ENCODE measurements around the gene RUFY4.

Gene RUFY4

DNA sequence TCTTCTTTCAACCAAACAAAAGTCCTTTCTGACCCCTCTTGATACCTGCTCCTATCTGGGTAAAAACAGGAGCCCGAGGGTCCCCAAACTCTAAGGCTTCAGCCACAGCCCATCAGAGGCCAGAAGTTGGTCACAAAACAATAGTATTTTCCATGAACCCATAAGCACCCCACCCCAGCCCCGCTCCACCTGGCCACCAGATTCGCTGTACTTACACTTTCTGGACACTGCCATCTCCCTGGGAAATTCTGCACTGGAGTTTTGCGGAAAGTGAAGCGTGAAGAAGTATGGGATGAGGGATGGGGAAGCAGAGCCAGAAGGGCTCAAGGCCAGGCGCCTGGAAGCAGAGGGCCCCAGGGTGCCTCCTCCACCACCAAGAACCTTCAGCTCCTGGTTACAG lies 5.2 kb upstream of the RUFY4 start:
- DNase-seq, result no peak

DNA sequence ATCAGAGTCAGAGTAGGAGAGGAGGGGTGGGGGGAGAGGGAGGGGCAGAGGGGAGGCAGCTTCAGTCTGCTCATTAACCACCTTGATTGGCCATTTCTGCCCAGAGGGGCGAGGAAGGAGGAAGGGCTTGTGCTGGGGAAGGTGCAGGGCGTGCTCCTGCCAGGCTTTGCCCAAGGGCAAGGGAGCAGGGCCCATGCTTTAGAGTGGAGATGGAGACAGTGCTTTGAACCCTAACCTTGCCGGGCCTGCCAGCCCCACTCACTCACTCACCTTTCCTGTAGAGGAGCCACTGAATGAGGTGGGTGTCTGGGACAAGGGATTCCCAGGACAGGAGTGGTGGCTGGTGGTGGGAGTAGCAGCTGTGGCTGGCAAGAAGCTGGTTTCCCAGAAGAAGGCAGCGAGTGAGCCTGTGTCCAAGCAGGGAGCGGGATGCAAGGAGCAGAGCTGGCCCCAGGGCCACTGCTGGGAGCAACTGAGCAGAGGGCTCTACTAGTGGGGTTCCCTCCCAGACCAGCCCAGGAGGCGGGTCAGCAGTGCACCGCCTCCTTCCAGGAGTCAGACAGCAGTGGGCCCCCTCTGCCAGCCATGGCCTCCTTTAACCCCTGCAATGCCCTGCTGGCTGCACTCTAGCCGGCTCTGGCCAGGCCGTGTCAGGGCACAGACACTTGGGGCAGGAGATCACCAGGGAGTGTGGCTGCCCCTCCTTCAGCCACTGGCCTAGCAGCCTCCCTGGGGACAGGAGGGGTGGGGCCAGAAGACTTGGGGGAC lies 3.6 kb upstream of the RUFY4 start:
- DNase-seq, result no peak

DNA sequence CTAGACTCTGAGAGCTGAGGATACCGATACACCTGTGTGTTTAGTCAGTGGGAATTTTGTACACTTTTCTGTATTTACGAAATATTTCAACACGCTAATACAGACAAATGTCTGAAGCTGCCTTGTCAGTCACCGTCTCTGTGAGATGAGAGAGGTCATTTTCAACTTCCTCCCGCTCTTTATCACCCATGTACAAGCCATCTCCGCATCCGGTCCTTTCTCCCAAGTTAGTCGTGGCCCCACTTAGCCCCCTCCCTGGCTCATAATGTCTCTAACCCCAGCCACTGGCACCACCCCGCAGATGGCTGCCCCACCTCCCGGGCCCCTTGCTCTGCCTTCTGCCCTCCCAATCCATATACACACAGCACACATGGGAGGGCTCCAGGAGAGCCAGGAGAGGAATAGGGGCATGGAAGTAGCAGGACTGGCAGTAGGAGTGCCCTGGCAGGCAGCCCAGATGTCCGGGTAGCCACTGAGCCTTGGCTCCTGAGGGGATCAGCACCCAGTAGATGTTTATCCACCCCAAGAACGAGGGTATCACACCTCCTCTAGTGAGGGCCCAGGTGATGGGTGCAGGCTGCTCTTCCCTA lies 2.0 kb upstream of the RUFY4 start:
- no peak for DNase-seq

DNA sequence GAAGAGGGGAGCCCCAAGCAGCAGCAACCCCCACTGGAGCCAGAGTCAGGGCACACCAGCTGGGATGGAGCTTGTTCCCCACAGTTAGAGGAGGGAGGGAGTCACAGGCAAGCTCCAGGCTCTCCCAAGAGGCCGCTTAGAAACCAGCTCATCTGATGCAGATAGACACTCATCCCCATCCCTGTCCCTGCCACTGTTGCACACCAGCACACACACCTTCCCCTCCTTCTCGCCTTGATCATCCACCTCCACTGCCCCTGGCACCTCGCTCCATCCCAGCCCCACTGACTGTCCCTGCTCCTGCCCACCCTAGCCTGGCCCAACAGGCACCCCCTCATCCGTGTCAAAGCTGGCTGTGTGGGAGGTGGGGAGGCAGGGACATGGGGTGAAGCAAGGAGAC lies 1.5 kb upstream of the RUFY4 start:
- DNase-seq, result no peak

DNA sequence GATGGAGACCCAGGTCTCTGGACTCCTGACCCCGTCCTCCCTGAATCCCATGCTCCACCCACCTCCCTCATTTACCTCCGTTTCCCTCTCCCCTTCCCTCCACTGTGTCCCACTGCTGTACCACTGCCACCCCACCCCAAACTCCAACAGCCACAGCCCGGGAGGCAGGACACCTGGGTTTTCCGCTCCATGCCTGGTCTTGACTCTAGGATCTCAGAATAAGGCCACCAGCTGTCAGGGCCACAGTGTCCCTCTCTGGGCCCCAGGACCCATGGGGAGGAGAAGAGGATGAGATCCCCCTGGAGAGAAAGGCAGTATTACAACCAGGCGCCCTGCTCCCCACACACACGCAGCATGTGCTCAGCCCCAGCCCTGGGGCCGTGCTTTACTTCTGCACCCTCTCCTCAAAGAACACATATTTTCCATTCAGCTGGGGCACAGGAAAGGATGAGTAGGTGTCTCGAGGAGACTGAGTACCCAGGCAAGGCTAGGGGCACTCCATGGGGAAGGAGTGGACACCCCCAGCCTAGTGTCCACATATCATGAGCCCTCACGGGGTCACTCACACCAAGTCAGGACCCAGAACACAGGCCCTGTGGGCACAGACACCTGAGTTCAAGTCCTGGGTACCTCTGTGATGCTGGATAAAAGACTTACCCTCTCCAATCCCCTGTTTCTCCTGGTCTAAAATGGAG lies 700 bp downstream of the RUFY4 start:
- DNase-seq, result no peak

DNA sequence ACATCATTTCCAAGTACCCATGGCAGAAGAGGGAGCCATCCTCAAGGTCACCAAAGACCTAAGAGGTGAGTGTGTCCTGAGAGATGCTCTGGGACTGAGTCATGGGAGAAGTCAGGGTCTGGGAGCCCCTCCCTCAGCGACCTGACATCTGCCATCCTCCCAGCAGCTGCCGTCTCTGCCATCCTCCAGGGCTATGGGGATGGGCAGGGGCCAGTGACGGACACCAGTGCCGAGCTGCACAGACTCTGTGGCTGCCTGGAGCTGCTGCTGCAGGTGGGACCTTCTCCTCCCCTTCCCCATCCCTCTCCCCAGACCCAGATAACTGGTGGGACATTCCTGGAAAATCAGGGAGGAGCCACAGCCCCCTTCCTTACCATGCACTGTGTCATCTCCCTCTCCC lies 1.5 kb downstream of the RUFY4 start:
- no peak for DNase-seq

DNA sequence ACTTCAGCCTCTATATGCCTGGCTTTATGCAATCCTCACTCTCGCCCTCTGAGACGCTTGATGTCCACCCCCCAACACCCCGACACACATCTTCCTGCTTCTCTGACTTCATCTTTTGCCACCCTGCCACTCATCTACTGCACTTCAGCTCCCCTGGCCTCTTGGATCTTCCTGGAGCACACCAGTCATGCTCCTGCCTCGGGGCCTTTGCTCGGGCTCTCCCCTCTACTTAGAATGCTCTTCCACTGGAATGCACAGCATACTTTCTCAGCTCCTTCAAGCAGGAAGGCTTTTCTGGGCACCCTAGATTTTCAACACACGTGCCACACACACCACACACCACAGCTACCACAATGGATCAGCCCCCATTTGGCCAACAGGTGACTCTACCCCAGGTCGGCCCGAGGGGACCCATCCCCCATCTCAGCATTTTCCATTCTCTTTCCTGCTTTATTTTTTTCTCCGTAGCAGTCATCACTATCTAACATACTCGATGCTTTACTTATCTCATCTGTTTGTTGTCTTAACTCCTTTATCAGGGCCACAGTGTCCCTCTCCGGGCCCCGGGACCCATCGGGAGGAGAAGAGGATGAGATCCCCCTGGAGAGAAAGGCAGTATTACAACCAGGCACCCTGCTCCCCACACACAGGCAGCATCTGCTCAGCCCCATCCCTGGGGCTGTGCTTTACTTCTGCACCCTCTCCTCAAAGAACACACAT lies 2.3 kb downstream of the RUFY4 start:
- DNase-seq, result no peak

DNA sequence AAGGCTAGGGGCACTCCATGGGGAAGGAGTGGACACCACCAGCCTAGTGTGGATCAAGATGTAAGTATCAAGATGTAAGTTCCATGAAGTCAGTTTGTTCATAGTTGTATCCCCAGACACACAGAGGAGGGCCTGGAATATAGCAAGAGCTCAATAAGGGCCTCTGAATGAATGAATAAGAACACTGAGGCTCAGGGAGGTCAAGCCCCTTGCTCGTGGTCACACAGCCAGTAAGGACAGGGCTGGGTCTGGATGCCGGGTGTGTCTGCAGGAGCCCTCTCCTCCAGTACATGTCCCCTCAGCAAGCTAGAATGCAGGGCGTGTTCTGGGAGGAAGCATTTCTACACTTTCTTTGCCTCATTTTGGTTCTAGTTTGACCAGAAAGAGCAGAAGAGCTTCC lies 2.9 kb downstream of the RUFY4 start:
- no peak for DNase-seq

DNA sequence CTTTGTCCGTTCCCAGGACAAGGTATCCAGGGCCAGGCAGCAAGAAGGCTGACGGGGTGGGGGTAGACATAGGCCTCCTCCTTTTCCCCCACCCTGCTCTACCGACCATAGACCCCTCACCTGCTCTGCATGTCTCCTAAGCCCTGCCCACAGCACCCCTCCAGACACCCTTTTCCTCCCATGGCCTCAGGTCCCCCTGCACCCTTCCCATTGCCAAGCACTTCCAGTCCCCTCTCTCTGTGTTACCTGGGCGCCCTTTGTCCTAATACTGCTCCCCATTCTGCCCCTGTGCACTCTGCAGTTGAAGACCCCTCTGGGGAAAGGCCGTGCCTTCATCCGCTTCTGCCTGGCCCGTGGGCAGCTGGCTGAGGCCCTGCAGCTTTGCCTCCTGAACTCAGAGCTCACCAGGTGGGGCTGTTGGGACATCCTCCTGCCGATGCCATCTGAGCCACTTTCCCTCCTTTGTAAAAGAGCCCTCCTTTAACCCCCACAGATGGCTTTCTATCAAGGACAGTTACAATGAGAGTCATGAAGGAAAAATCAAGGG lies 3.5 kb downstream of the RUFY4 start:
- no peak for DNase-seq

DNA sequence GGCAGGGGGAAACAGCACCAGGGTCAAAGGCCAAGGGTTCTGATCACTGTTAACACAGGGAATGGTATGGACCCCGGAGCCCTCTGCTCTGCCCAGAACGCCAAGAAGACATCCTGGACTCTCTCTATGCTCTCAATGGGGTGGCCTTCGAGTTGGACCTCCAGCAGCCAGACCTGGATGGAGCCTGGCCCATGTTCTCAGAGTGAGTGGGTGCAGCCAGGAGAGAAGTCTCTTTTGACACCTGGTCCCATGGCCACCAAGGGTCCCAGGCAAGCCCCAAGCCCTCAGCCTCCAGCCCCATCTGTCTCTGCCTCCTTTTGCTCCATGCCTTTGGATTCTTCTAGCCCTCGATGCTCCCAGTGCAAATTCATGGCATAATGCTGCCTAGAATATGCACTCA lies 4.1 kb downstream of the RUFY4 start:
- no peak for DNase-seq

DNA sequence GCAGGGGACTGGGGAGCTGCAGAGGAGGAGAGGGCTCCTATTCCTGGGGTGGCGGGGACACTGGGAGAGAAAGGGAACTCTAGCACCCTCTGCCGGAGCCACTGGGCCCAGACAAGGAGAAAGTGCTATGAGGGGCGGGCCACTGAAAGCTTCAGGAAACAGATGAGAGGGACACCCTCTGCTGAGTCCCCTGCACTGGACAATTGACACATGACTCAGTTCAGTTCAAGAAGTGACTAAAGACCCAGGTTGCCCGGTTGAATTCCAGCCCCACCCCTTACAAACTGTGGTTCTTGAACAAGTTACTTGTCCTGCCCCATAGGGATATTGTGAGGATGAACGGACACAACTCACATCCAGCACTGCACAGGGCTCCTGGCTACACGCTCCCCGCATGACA lies 5.0 kb downstream of the RUFY4 start:
- DNase-seq, result no peak

DNA sequence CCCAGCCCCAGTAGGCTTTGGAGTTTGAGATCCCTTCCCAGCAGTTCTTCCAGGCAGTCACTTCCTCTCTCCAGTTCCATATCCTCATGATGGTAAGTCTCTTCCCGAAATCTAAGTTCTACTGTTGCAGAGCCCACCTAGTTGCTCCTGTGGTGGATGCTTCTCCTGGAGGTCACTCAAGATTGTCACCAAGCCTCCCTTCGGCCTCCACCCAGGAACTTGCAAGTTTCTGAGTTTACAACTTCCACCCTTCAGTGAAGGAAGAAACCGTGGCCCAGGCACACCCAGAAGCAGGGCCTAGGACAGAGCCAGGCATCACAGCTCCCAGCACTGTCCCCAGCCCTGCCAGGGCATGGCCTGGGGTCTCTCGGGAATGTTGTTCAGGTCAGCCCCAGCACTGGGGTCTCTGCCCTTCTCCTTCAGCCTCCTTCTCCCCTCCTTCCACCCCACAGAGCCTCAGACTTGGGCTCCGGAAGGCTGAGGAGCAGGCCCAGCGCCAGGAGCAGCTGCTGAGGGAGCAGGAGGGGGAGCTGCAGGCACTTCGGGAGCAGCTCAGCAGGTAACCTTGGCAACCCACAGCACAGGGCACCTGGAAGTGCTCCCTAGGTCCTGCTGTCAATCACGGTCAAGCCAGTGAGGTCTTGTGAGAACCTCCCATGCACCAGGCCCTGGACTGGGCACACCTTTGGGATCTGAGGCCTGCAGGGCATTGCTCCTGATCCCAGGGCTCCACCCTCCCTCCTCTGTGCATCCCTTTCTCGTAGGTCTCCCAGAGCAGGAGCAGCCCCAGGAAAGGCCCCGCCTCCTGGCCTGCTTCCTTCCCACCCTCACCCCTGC lies 7.1 kb downstream of the RUFY4 start:
- DNase-seq, result peak; percentile 9

DNA sequence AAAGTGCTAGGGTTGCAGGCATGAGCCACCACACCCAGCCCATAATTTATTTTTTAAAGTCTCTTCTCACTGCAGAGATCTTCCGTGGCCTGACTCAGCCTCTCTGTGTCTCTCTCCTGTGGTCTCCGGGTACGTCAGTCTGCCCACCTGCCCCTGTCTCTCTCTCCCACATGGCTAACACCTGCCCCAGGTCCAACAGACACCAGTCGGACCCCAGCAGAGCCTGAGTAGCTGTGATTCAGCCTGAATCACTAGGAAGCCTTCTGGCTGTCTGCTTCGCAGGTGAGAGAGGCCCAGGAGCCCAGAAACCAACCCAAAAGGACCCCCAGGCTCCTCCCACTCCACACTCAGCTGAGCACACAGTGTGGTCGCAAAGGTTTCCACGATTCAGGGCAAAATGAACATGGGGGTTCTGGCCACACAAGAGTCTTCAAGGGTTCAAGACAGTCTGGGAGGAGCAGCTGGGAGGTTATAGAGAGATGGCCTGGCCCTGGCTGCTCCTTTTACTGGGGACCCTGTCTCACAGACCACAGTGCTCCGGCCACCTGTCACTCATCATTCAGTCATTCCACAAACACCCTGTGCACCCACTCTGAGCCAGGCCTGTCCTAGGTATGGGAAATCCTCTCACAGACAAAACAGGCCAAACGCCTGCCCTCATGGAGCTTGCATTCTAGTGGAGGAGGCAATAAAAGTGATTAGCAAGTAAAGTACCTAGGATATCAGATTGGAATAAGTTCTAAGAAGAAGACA lies 8.6 kb downstream of the RUFY4 start:
- DNase-seq, result no peak

DNA sequence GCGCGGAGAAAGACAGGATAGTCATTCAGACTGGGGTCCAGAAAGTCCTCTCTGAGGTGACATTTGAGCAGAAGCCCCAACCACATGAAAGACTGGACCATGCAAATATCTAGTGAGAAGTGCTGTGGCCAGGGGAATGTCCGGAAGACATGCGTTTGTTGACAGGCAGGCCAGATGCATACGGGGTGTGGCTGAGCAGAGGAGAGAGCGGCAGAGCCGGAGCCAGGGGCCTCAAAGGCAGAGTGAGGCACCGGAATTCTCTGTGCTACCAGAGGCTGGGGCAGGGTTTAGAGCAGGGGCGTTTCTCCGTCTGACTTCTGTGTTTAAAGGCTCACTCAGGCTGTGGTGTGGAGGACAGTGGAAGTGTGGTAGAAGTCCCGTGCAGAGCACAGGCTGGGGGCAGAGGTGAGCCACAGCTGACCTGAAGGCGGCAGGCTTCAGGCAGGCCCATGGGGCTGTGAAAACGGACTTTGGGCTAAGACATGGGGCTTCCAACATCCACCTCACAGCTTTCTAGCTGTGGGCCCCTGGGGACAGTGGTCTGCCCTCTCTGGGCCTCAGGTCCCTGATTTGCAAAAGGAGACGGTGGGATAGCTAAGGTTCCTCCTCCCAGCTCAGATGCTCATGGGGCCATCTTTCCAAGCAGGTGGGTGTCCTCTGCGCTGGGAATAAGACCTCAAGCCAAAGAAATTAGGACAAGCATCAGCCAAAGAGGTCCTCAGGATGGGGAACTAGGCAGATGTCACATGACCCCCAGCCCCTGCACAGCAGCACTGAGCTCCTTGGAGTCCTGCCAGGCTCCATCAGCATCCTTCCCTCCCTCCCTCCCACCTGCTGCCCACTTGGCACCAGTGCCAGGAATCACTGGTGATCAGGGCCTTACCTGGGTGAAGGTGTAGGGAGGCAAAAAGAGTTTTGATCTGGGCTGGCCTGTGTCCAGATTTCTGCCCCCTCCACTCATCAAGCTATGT lies 11.2 kb downstream of the RUFY4 start:
- peak; percentile 77 for DNase-seq

DNA sequence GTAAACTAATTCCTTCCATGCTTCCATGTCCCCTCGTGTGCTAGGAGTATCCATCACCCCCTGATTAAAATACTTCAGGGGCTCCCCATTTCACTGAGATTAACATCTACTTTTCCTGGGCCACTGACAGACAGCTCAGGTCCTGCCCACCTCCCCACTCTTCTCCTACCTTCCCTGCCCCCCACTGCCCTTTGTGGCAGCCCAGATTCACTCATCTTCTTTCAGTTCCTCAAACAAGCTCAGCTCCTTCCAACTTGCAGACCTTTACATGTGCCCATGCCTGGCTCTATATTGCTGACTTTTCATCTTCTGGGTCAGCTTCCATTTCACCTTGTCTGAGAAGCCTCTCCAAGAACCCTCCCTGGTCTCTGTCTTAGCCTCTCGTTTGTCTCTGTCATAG lies 12.0 kb downstream of the RUFY4 start:
- no peak for DNase-seq

DNA sequence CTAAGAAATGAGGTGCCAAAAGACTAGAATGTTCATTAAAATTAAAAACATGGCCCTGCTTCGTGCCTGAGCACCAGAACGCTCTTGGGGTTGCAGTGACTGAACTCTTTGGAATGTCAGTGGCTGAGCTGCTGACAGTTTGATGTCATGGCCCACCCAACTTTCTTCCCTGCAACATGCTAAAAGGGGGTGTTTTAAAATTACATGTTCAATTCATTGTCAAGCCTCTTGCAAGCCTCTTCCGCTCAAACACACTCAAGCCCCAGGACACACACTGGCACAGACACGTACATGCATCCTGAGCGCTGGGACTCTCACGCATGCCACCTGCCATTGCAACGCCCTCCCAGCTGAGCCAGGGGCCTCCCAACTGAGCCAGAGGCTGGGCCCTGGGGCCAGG lies 12.6 kb downstream of the RUFY4 start:
- DNase-seq, result no peak

DNA sequence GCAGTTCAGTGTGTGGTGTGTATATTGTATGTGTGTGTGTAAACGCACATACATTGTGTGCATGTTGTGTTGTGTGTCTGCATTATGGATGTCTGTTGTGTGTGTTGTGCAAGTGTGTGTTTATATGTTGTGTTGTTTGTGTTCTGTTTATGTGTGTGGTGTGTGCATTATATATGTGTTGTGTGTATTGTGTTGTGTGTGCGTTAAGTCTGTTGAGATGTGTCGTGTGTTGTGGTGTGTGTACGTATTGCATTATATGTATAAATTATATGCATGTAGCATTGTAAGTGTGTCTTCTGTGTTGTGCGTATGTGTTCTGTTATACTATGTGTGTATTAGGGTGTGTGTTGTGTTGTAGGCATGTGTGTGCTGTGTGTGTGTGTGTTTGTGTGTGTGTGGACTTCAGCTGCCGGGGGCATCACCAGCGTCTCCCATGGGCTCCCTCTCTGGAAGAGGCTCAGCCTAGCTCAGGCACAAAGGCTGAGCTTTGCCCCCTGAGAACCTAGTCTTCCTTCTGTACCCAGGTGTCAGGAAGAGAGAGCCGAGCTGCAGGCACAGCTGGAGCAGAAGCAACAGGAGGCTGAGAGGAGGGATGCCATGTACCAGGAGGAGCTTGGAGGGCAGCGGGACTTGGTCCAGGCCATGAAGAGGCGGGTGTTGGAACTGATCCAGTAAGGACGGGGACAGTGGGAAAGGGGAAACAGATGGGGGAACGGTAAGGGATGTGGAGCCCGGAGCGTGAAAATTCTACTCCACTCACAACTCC lies 13.7 kb downstream of the RUFY4 start:
- no peak for DNase-seq

DNA sequence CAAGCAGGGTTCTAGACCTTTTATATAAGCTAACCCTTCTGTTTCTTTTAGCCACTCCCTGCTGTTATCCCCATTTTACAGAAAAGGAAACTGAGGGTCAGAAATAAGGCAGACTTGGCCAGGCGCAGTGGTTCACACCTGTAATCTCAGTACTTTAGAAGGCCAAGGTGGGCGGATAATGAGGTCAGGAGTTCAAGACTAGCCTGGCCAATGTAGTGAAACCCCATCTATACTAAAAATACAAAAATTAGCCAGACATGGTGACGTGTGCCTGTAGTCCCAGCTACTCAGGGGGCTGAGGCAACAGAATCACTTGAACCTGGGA lies 14.3 kb downstream of the RUFY4 start:
- DNase-seq, result no peak

DNA sequence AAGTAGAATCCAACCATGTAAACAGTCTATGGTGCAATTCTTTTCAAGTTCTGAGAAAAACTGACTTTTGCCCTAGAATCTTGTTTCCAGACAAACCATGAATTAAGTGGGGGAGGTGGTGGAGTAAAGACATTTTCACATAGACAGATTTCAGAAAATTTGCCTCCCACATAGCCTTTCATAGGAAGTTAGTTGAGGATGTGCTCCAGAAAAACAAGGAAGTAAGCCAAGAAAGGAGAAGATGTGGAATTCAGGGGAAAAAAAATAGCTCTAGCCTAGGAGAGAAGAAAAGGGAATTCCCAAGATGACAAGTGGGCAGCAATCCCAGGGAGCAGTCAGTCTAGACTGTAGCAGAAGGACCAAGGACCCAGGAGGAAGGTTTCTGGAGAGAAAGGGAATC lies 17.4 kb downstream of the RUFY4 start:
- DNase-seq, result no peak

DNA sequence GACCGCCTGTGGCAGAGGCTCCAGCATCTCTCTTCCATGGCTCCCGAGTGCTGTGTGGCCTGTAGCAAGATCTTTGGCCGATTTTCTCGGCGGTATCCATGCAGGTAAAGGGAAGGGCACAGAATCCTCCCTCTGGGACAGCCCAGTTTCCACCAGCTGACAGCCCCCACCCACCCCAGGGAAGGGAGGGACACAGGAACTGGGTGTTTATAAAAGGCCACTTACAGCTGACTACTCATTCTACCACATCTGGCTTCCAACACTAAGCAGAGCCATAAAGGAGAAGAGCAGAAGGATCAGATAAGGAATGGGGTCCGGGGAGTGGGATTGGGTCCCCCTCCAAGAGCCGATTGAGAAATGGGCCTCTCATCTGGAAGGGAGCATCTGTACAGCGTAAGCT lies 20.2 kb downstream of the RUFY4 start:
- DNase-seq, result no peak
